ENCODE measurements around the gene ZNF672.
A peak's percentile ranks its signal among the peaks of the same experiment; 100 is the strongest.
"Not testable (repeated sequence)": the region's sequence is repeated elsewhere in the genome, so short reads cannot be mapped to it uniquely, and the experiment has no call there.

ZNF672 gene

DNA sequence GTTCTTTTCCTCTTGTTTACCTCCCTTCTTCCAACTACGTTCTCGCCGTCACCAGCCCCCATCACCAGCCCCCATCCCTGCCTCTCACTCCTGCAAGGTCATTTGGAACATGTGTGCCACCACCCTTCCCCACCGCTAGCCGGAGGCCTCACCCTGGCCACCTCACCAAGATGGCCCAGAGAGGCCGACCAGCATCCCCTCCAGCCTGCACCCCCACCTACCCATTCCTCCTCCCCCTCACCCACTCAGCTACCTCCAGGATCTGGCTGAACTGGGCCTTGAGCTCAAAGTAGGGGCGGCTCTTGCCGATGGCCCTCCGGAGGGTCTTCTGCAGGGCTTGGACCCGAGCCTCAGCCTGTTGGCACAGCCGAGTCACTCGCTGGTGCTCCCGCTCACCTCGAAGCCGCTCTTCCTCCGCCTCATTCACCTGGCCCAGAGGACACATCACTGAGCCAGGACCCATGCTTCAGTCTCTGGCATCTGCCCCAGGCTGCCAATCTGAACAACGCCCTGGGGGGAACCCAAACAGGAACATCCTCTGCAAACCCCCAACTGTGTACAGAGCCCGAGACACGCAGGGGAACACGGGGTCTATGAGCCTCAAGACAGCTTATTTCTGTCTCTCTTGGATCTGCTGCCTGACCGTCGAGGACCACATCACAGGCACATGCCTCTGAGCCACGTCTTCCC is 25.1 kb upstream of the ZNF672 start:
- DNase-seq, result no peak

DNA sequence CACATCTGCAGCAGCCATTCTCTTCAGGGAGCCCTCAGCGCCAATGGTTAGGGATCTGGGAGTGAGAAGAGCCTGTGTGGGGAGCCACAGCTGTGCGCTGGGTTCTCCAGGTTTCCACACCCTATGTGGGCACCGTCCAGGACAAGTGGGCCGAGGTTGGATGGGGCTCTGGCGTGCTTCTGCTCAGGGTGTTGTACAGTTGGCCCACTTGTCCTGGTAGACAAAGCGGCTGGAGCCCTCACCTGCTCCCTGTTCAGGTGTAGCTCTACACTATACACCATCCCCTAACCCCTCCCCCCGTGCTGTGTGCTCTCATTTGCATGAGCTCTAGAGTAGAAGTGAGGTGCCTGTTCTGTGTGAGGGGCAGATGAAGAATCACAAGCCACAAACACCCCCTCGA is 24.5 kb upstream of the ZNF672 start:
- DNase-seq, result no peak

DNA sequence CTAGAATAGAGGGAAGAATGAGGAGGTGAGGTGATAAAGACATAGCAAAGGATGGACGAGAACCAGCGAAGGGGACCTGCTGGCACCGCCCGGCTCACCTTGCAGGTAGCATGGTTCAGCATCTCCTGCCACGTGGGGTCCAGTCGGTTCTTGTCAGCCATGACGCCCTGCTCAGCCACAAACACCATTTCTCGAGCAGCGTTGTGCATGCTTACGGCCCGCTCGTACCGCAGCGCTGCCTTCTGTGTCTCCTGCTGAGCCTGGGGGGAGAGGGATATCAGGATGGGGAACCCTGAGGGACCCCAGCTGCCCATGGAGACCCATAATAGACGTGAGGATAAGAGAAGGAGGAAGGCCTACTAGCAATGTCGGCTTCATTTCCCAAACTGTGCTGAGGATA is 23.7 kb upstream of the ZNF672 start:
- no peak for DNase-seq

DNA sequence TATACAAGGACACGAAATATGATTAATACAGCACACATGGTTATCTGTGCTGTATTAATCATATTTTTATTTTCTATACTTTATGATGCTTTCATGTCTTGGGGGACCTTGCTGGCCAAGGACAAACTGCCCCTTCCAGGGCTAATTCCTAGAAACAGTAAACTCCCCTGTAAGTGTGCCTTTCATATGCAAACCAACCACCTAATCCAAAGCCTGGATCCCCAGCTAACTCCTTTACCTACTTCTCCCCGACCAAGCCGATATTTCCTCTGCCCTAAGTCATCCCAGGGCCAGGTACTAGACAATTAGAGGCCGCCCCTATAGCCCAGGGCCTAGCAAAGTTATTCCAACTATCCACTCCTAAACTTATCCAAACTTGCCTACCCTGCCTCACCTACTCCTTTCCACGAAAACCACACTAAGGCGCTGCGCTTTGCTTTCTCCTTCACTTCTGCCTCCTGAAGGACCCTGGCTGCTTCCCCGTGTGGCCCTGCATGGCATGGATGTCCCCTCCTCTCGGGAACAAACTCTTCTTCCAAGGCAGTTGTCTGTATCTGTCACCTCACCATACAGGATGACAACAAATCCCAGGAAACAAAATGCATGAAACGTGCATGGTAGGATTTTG is 22.5 kb upstream of the ZNF672 start:
- DNase-seq, result no peak

DNA sequence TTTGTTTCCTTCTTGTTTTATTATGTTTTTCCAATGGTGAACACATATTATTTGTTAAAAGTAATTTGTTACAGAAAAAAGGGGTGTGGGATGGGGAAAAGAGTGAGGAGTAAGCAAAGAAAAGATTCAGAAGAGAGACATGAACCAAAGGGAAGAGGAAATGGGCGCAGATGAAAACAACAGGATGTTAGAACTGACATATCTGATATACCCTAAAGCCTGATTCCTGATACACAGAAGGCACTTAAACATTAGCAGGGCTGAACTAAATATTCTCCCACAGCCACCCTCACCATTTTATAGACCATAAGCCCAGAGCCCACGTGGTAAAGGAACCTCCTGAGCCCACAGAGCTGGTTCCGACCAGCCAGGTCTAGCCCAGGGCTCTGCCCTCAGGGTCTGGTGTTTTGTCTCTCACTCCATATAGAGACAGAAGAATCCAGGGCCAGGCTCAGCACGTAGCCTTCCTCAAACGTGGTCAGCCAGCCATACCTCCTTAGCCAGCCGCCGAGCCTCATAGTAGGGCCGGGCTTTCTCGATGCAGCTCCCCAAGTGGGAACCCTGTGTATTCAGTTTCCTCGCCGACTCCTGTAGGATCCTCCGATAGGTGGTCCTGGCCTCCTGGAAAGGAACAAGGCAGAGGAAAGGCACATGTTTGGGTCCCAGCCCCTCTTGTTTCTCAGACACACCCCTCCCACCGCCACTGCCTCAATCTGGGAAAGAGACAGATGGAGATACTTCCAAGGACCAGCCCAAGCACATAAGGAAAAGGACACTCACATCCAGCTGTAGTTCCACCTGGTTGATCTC is 21.8 kb upstream of the ZNF672 start:
- DNase-seq, result no peak

DNA sequence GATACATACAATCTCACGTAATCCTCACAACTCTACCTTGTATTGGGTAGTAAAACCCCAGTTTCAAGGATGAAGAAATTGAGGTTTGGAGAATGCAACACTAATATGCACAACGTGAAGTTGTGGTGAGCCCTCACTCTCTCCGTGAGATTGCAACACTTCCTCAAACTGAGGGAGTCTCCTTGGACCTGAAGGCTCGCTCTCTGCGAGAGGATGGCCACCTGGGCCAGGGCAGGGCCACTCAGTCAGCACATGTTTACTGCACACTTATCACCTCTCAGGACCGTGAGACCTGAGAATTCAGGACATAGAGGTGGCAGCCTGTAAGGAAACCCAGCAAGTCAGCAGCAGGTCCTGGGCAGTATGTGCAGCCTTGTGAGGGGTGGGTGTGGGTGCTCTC is 21.0 kb upstream of the ZNF672 start:
- no peak for DNase-seq

DNA sequence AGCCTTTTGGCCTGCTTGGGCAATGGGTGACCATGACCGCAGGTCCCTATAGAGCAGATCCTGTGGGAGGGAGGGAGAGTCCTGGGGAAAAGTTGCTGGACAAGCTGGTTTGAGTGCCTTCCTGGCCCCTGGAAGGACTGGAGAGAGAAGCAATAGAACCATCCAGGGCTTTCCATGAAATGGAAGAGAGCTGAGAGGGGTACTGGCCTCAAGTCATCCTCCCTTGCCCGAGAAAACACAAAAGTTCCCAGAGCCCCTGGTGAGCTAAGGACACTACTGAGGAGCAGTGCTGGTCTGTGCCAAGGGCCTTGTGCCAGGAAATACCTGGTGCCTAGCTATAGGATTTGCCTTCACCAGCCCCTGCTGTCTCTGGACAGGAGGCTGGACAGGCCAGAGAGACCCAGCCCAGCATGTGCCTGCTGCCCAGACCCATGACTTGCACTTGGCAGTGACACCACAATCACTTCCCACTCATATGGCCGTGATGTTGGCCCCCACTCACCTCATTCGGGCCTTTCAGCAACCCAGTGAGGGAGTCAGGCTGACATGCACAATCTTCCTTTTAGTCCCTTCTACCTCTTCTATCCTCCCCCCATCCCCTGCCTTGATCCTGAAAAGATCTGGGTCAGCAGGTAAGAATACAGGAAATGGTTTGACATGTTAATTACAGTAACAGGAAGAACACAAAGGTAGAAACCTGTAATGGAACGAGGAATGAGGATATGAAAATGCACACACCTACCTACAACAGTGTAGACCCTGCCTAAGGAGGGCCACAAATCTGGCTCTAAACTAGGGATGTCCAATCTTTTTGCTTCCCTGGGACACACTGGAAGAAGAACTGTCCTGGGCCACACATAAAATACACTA is 19.3 kb upstream of the ZNF672 start:
- DNase-seq, result no peak

DNA sequence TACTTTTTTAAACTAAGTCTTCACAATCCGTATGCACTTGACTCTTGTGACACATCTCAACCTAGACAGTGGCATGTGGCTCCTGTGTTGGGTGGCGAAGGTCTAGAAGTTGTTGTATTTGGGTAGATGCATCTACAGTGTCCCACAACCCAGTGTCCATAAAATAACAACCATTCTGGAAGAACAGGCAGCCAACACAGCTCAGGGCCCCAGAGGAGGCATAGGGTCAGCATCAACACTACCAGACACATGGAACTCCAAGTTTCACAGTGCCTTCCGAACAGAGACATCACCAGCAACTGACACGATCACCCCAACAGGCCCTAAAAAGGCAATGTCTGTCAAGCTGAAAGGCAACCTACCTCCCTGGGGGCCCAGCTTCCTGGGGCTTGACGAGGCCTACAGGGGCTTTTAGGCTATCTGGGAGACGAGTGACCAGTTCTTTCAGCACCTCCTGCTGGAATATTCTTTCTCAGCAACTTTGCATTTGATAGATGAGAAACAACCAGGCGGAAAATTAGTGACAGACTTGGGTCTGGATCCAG is 17.9 kb upstream of the ZNF672 start:
- no peak for DNase-seq

DNA sequence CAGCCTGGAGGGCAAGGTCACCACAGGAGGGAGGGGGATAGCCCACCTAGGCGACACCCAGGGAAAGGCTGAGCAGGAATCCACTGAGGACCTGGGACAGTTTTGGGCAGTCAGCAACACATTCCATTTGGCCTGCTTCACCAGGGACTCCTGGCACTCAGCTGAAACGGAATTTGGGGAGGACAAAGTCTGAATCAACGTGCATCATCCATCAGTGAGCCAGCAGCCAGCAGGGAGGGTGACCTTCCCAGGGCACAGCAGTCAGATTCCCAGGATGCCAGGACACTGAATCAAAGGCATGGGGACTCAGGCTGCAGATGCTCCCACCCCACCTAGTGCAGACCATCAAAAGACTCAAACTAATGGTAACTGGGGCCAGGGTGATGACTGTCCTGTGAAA is 16.9 kb upstream of the ZNF672 start:
- no peak for DNase-seq

DNA sequence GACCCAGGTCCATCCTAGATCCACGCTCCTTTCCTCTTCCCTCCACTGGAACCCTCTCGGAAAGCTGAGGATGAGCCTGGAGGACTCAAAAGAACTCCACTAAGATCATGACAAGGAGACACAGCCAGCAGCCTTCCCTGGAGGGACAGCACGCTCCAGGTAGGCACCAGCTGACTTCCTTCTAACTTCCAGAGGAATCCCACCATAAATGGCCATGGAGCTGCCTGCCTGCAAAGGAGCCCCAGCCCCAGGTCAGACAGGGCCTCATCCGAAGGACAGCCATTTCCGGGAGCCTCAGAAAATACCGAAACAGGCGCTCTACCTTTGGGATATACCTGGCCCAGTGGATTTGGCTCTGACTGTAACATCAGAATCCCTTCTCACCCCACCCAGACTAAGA is 16.4 kb upstream of the ZNF672 start:
- no peak for DNase-seq

DNA sequence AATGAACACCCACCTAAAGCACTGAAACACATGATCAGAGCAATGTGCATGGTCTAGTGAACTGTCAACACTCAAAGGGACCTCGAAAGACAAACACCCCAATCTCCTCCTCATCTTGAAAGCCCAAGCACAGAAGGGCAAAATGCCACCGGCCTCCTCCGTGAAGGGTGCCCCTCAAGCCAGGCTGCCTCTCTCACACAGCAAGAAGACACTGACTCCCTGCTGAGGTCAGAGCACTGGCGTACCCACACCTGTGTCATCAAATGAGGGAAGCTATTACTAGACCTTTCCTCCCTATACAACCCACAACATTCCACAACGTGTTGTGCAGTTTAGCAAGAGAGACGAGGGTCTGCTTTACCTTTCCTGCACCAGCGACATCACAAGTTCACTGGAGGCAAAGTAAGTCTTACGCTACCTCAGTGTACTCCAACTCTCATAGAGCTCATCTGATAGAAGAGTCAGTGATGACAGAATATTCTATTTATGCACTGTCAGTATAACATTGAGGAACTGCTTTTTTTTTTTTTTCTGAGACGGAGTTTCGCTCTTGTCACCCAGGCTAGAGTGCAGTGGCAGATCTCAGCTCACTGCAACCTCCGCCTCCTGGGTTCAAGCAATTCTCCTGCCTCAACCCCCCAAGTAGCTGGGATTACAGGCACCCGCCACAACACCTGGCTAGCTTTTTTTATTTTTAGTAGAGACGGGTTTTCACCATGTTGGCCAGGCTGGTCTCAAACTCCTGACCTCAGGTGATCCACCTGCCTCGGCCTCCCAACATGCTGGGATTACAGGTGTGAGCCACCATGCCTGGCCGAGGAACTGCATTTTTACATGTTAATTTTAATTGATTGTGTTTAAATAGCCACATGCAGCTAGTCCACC is 15.6 kb upstream of the ZNF672 start:
- DNase-seq, result no peak

DNA sequence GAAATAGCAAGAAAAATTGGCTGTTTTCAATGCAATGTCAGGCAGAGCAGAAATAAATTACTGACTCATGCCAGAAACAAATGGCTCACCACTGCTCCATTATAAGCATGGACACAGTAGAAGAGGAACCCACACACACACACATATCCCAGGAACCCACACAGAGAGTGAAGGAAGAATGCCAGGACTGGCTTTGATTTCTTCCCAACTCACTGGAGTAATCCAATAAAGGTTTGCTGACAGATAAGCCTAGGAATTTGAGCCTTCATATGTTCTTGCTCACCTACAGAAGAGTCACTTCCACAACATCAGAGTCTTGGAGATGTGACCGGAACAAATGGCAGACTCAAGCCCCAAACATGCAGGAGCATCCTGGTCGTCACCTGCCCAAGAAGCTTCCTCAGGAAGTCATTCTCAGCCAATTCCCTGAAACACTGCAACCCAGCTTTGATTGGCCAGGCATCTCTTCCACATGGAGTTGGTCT is 14.5 kb upstream of the ZNF672 start:
- peak in 4 of 58 donors; percentile 25 to 64 (median 40) for DNase-seq

DNA sequence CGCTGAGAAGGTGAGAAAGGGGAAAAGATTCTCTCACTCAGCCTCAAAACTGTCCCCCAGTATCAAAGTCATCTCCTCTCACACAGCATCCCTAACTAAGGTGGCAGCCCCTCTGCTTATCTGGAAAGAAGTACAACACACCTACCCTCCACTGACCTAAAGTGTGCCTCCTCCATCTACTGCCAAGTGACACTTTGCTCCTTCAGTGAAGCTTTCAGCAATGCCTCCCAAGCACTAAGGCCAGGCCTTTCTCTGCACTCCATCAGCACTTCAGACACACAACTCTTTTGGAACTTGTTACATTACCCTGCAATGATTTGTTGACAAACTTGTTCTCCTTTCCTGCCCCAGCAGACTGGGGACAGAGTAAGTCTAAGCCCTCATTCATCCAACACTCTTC is 13.7 kb upstream of the ZNF672 start:
- DNase-seq, result no peak

DNA sequence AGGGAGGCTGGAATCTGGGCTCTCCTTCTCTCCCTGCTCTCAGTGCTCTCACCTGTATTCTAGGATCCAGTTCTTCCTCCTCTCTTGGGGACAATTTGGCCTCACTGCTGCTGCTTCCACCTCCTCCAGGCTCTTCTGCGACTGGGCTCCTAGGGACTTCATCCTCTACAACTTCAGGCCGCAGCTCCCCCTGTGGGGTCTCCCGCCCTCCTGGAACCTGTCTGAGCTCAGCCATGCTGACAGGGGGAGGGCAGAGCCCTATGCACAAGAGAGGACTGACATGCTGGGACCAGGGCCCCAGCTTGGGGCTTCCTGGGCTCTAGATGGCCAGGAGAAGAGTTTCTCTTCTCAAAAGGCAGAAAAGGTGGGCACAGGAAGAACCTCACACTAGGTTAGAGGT is 13.3 kb upstream of the ZNF672 start:
- no peak for DNase-seq

DNA sequence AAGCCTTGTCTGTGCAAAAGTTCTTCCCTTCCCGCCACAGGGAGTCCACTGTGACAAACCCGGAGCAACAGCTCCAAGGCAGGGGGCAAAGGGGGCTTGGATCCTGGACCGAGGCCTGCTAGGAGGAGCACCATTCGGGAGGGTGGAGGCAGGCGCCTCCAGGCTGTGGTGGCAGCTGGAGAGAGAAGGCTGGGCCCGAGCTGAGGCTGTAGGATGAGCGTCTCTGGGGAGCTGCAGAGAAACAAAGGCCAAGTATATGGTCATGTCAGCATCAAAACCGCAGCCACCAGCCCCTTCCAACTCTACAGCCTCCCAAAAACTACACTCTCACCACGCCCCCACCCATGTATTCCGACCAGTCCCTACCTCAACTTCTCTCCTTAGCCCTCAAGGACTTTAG is 12.9 kb upstream of the ZNF672 start:
- no peak for DNase-seq

DNA sequence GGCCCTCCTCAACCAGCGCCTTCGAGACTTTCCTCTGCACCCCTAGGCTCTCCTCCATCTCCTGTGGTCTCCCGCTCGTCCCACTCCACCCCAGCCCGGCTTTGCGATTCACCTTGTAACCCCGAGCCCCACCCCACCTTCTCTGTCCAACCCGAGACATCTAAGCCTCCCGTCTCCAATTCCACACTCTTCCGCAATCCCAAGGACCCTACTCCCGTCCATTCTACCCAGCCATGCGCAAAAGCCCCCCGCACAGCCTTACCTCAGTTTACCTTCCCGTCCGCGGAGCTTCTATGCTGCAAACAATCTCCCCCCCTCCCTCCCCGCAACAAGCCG is 12.5 kb upstream of the ZNF672 start:
- DNase-seq, result no peak

DNA sequence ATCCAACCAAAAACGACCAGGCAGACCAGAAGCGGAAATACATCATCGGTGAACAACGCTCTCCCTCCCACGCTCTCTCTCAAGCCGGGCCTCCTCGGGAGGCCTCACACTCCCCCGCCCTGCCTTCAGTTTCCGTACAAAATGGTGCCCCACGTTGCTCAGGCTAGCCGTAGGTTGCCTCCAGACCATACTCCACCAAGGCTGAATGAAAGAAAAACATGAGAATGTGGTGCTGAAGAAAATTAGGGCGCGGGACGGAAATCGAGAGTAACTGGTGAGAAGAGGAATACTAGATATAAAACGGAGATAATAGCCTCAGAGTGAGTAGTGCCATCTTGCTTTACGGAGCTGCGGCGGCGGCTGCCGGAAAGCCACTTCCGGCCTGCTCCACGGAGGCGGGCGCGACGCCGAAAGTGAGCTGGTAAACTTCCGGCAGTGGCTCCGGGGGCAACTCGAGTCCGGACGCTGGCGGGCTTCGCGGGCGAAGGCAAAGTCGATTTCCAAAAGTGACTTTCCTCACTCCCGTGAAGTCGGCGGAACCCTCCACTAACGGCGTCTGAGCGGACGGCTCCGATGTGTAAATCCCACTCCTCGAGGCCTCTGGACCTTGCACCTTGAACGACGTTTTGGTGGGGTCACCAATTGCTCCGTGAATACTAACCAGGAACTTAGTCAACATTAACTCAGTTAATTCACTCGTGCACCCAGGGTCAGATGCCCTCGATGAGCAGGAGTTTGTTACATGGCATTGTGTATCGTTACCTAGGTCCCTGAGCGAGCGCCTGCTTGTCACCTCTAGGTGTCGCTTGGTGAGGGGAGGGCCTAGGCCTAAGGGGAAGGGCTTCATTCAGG is 11.9 kb upstream of the ZNF672 start, which contains the start of gene SH3BP5L:
SH3BP5L (minus strand) TSS at position 7 of the 852 bp plus-strand sequence. CDS start 980 bp downstream, outside the sequence.
- DNase-seq, result peak; percentile 72 to 99 (median 94)

DNA sequence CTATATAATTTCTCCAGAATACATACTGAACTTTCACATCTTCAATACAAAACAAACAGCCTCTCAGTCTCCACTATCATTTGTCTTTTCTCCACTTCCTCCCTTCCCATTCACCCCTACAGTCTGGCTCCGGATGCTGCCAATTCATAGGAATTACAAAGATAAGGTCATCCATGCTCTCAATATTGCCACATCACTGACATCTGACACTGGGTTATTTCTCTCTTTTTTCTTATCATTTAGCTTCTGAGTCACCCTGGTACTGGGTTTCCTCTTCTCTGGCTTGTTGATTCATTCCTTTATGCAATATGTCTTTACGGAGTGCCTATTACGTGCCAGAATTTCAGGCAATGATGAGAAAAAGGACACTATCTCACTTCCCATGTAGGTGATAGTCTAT is 9.2 kb upstream of the ZNF672 start:
- DNase-seq, result no peak

DNA sequence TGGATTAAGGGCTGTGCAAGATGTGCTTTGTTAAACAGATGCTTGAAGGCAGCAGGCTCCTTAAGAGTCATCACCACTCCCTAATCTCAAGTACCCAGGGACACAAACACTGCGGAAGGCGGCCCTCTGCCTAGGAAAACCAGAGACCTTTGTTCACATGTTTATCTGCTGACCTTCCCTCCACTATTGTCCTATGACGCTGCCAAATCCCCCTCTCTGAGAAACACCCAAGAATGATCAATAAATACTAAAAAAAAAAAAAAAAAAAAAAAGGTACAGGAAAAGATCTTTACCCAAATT is 7.4 kb upstream of the ZNF672 start:
- not testable (repeated sequence) for DNase-seq

All from anterior cingulate cortex (tissue), 58 donors.